Esophagus muscularis mucosa (tissue), 4 donors: Measurements from ENCODE around the gene MBOAT1. TPM values are rescaled to one million over a fixed set of nuclear protein-coding genes. Genes with fewer than 3 reads are reported as not detected.

Source experiments
- DNase-seq: peaks from one replicate; pipeline ENCODE4 v3.0.0-alpha.2; 2017; ENCODE audit errors: extremely low spot score
- H3K27ac ChIP-seq, 4 donors: fragments of 200-600 bp; sonication (generic); replicated peaks in 1 of 4; 1 replicate in 3 of 4; 2 replicates in 1 of 4; pipeline ENCODE4 v1.5.1; 2016 to 2019; ENCODE audit warnings: mild to moderate bottlenecking in 1 of 4
- H3K27me3 ChIP-seq, 4 donors: fragments of 200-600 bp; sonication (generic); one replicate each; pipeline versions ENCODE4 v1.5.1 to v1.6.0; 2016 to 2019
- H3K36me3 ChIP-seq, 4 donors: fragments of 200-600 bp; sonication (generic); one replicate each; pipeline ENCODE4 v1.5.1; 2016 to 2019
- H3K4me1 ChIP-seq, 4 donors: fragments of 200-600 bp; sonication (generic); one replicate each; pipeline ENCODE4 v1.5.1; 2016 to 2019
- H3K4me3 ChIP-seq, 4 donors: fragments of 200-600 bp; sonication (generic); 1 replicate in 2 of 4; 2 replicates in 2 of 4; pipeline ENCODE4 v1.5.1; 2016 to 2019; ENCODE audit warnings: mild to moderate bottlenecking in 4 of 4, moderate library complexity in 1 of 4
- H3K9me3 ChIP-seq, 4 donors: fragments of 200-600 bp; sonication (generic); 1 replicate in 3 of 4; 2 replicates in 1 of 4; pipeline ENCODE4 v1.5.1; 2016 to 2019
- EP300 ChIP-seq: sonication (generic); formaldehyde crosslinking; IDR thresholded peaks from one replicate; pipeline ENCODE4 v1.6.1; 2017; ENCODE audit warnings: antibody characterized with exemption
- POLR2A ChIP-seq: fragments of 450-650 bp; IDR thresholded peaks from one replicate; pipeline ENCODE4 v1.6.1; 2017; ENCODE audit warnings: antibody characterized with exemption, moderate library complexity, mild to moderate bottlenecking, low read depth
- POLR2AphosphoS5 ChIP-seq, 2 donors: sonication (generic); formaldehyde crosslinking; IDR thresholded peaks; one replicate each; pipeline ENCODE4 v1.6.1; 2017; ENCODE audit warnings: antibody characterized with exemption in 2 of 2
- WGBS: methylation state at CpG from one replicate; pipeline ENCODE4 v1.1.5; 2018; 5-methylcytosine and 5-hydroxymethylcytosine counted together
- intact Hi-C: fragments of 100-400 bp; cut with DNase I; formaldehyde crosslinking; loops from one replicate; pipeline ENCODE4 v1.15.1; 2023
- total RNA-seq, 4 donors: library from RNA; depleted of rRNA; stranded (reverse); fragments of >200 nt; gene quantifications; one replicate each; pipeline versions ENCODE4 v1.1.0 to v1.2.1, GENCODE V29; 2016
- TF ChIP-seq, protein P1 (sequence below), 3 experiments: fragments of 200-600 bp in 2 of 3; fragments of 450-650 bp in 1 of 3; sonication (generic) in 2 of 3; IDR thresholded peaks; one replicate each; pipeline ENCODE4 v1.5.1; 2017 to 2019; ENCODE audit warnings: antibody characterized with exemption in 3 of 3, mild to moderate bottlenecking in 2 of 3, moderate library complexity in 1 of 3

Gene MBOAT1
- total RNA-seq, 4 donors from 2014 or later = 4.3 to 5.6 (median 4.7) TPM

DNA sequence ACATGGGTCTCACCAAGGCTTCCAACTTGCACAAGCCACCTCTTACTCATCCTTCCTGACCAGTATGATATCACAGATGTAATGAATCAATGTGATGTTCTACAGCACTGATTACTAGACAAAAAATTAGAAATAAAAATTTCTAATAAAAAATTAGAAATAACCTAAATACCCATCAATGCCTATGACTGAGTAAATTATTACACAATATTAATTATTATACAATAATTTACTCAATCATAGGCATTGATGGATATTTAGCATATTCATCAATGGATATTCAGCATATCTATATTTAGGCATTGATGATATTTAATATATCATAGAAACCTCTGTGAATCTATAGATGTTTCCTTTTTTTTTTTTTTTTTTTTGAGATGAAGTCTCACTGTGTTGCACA is 43.2 kb upstream of the MBOAT1 start:
- Histone ChIP-seq H3K4me1 (no peaks in the 10 kb centered on the region), H3K36me3 (no peaks in the 10 kb centered on the region), H3K4me3 (no peak overlapping the region), H3K27ac (no peak overlapping the region), H3K9me3 (no peaks in the 10 kb centered on the region), H3K27me3 (no peaks in the 10 kb centered on the region)
- intact Hi-C loops = no loop called here
- TF ChIP-seq, protein P1, sequence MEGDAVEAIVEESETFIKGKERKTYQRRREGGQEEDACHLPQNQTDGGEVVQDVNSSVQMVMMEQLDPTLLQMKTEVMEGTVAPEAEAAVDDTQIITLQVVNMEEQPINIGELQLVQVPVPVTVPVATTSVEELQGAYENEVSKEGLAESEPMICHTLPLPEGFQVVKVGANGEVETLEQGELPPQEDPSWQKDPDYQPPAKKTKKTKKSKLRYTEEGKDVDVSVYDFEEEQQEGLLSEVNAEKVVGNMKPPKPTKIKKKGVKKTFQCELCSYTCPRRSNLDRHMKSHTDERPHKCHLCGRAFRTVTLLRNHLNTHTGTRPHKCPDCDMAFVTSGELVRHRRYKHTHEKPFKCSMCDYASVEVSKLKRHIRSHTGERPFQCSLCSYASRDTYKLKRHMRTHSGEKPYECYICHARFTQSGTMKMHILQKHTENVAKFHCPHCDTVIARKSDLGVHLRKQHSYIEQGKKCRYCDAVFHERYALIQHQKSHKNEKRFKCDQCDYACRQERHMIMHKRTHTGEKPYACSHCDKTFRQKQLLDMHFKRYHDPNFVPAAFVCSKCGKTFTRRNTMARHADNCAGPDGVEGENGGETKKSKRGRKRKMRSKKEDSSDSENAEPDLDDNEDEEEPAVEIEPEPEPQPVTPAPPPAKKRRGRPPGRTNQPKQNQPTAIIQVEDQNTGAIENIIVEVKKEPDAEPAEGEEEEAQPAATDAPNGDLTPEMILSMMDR (IDR thresholded peaks at IDR 0.05) = no peak
- no peak for TF ChIP-seq EP300
- no peak for TF ChIP-seq POLR2AphosphoS5 (IDR thresholded peaks at IDR 0.05)
- TF ChIP-seq POLR2A = no peak
- no peak for DNase-seq

DNA sequence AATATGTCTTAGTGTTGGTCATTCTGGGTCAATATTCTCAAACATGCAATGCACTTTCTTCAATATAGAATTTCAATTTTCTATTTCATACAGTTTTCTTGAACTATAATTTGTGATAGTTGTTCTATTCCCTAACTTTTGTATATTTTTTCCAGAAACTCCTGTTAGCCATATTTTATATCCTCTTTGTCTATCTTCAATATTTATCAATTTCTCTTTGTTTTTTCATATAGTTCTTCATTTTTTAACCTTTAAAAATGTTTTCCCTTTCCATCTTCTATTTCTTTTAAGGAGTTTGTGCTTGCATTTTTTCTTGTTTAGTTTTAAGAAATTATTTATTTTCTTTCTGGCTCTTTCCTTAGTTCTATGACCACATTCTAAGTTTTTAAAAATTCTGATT is 42.0 kb upstream of the MBOAT1 start:
- Histone ChIP-seq H3K4me3 (no peak overlapping the region), H3K27me3 (no peaks in the 10 kb centered on the region), H3K36me3 (no peaks in the 10 kb centered on the region), H3K4me1 (no peaks in the 10 kb centered on the region), H3K9me3 (no peaks in the 10 kb centered on the region), H3K27ac (no peak overlapping the region)
- intact Hi-C loops = no loop called here
- no peak for DNase-seq
- TF ChIP-seq POLR2AphosphoS5 (IDR thresholded peaks at IDR 0.05) (no peak), EP300 (no peak), POLR2A (no peak)
- TF ChIP-seq, protein P1 (IDR thresholded peaks at IDR 0.05) = no peak

DNA sequence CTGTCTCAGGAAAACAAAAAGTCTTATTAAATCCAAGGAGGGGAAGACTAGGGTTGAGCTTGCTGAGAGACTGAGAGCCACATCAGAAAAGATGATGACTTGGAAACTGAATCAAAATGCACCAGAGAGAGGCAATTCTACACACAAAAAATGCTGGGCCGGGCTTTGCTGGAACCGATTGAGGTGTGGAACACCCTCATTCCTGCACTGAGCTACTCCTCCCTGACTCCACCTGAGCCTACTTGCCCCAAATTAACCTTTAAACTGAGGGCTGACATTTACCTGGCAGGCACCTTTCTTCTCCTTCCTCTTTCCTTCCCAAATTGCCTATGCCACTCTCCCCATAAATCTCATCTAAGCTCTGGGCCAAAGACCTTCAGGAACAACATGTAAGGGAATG is 40.8 kb upstream of the MBOAT1 start:
- Histone ChIP-seq H3K4me1 (no peaks in the 10 kb centered on the region), H3K27ac (no peak overlapping the region), H3K27me3 (no peaks in the 10 kb centered on the region), H3K9me3 (no peaks in the 10 kb centered on the region), H3K36me3 (no peaks in the 10 kb centered on the region), H3K4me3 (no peak overlapping the region)
- WGBS = 100% methylated on average over 2 of the region's 2 CpGs
- intact Hi-C loops = no loop called here
- TF ChIP-seq POLR2A (no peak), POLR2AphosphoS5 (IDR thresholded peaks at IDR 0.05) (no peak)
- DNase-seq = no peak

DNA sequence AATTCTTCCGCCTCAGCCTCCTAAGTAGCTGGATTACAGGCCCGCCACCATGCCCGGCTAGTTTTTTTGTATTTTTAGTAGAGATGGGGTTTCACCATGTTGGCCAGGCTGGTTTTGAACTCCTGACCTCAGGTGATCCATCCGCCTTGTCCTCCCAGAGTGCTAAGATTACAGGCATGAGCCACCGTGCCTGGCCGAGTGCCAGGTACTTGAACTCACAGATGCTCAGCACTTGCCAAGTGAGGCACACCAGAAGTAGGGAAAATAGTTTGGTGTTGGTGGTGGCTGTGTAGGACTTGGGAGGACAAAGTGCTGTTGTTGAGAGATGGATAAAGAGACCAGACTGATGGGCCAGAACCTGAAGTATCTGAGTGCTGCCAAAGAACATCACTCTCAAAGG is 40.0 kb upstream of the MBOAT1 start:
- H3K36me3 ChIP-seq = no peaks in the 10 kb centered on the region
- no peaks in the 10 kb centered on the region for H3K27me3 ChIP-seq
- DNase-seq = no peak
- H3K4me1 ChIP-seq = no peaks in the 10 kb centered on the region
- H3K27ac ChIP-seq = no peak overlapping the region
- 82% methylated on average over 6 of the region's 6 CpGs for WGBS
- TF ChIP-seq POLR2A (no peak), POLR2AphosphoS5 (IDR thresholded peaks at IDR 0.05) (no peak), EP300 (no peak)
- TF ChIP-seq, protein P1 (IDR thresholded peaks at IDR 0.05) = no peak
- H3K9me3 ChIP-seq = no peaks in the 10 kb centered on the region
- H3K4me3 ChIP-seq = no peak overlapping the region
- intact Hi-C loops = no loop called here

DNA sequence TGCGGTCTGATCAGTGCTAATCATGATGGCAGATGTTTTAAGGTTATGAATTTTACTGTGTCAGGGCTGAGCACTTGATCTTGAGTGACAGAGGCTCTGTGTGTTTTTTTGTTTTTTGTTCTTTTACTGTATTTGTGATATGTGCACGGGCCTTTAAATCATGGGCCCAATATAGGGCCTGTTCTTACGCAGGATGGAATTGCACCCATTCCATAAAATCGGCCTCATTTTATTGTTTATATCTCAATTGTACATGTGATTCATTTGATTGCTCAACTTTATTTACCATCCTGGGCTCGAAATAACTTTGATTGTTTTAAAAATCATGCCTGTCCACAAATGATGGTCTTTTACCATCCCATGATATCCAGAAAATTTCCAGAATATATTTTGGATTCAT is 39.3 kb upstream of the MBOAT1 start:
- Histone ChIP-seq H3K27ac (no peak overlapping the region), H3K27me3 (no peaks in the 10 kb centered on the region), H3K4me3 (no peak overlapping the region), H3K9me3 (no peaks in the 10 kb centered on the region), H3K36me3 (no peaks in the 10 kb centered on the region), H3K4me1 (no peaks in the 10 kb centered on the region)
- DNase-seq = no peak
- TF ChIP-seq, protein P1 (IDR thresholded peaks at IDR 0.05) = no peak
- no peak for TF ChIP-seq POLR2A
- TF ChIP-seq EP300 = no peak
- TF ChIP-seq POLR2AphosphoS5 (IDR thresholded peaks at IDR 0.05) = no peak
- intact Hi-C loops = no loop called here
- WGBS = 87% methylated on average over 5 of the region's 5 CpGs
